Stimulated activated CD4-positive, alpha-beta T cell treated with anti-CD3 and anti-CD28 coated beads, Interleukin-2, amount 100 ng/mL, for 48 hours (primary cell): ENCODE results near the gene CCL18.
A peak's percentile ranks its signal among the peaks of the same experiment; 100 is the strongest.
"Not testable (repeated sequence)": the region's sequence is repeated elsewhere in the genome, so short reads cannot be mapped to it uniquely, and the experiment has no call there.

Source experiments
- DNase-seq, 2 donors: peaks; one replicate each; pipeline ENCODE4 v3.0.0-alpha.2; 2020

Gene CCL18

GRCh38 chr17:36104701-36105181, 40.7 kb downstream of the CCL18 start:
- DNase-seq, result no peak

- DNase-seq, result no peak
Measured at GRCh38 chr17:36105781-36106492, 41.9 kb downstream of the CCL18 start.

- no peak for DNase-seq
Measured at GRCh38 chr17:36106493-36106835, 42.4 kb downstream of the CCL18 start.

- no peak for DNase-seq
Measured at GRCh38 chr17:36107660-36108059, 43.6 kb downstream of the CCL18 start.

GRCh38 chr17:36108265-36108664, 44.2 kb downstream of the CCL18 start:
- not testable (repeated sequence) for DNase-seq

- DNase-seq, result no peak
Measured at GRCh38 chr17:36111068-36111490, 47.0 kb downstream of the CCL18 start.

- DNase-seq, result no peak
Measured at GRCh38 chr17:36112572-36112971, 48.5 kb downstream of the CCL18 start.

- DNase-seq, result not testable (repeated sequence)
Measured at GRCh38 chr17:36113131-36113530, 49.1 kb downstream of the CCL18 start.

- not testable (repeated sequence) for DNase-seq
Measured at GRCh38 chr17:36114971-36115648, 51.0 kb downstream of the CCL18 start.

- DNase-seq, result not testable (repeated sequence)
Measured at GRCh38 chr17:36115649-36115977, 51.5 kb downstream of the CCL18 start.

GRCh38 chr17:36117505-36118382, 53.7 kb downstream of the CCL18 start:
- DNase-seq, result peak in 1 of 2 donors; percentile 59

GRCh38 chr17:36118477-36119353, 54.6 kb downstream of the CCL18 start:
- DNase-seq, result no peak

- no peak for DNase-seq
Measured at GRCh38 chr17:36120221-36120620, 56.1 kb downstream of the CCL18 start.

GRCh38 chr17:36121099-36121498, 57.0 kb downstream of the CCL18 start:
- DNase-seq, result not testable (repeated sequence)
